OCI-LY3 (cell line): Measurements from ENCODE around the gene HABP2.

Experiments used
- H2AFZ ChIP-seq: fragments of 200-600, 300-600 bp; shearing (Covaris generic); 2 replicates; pipeline ENCODE4 v1.6.0; 2014; ENCODE audit warnings: antibody characterized with exemption, low read depth, low read length
- H3K27ac ChIP-seq: fragments of 200-600, 300-600 bp; sonication (generic); 2 replicates; pipeline ENCODE4 v1.5.1; 2014; ENCODE audit warnings: mild to moderate bottlenecking, low read length, moderate library complexity, mixed read lengths
- H3K27me3 ChIP-seq: fragments of 200-600, 300-600 bp; sonication (generic); 2 replicates; pipeline ENCODE4 v1.6.1; 2014; ENCODE audit warnings: low read depth, low read length, mixed read lengths
- H3K36me3 ChIP-seq: fragments of 200-600, 300-600 bp; sonication (generic); replicated peaks from 2 replicates; pipeline ENCODE3; 2014; ENCODE audit warnings: low read depth, low read length, mixed read lengths
- H3K4me1 ChIP-seq: fragments of 300-600, 200-600 bp; sonication (generic); 2 replicates; pipeline ENCODE4 v1.6.1; 2014; ENCODE audit warnings: low read length, mixed read lengths
- H3K4me2 ChIP-seq: fragments of 200-600, 300-600 bp; sonication (generic); 2 replicates; pipeline ENCODE4 v1.6.1; 2014; ENCODE audit warnings: low read length, mixed read lengths
- H3K4me3 ChIP-seq: fragments of 300-600, 200-600 bp; sonication (generic); 2 replicates; pipeline ENCODE4 v1.5.1; 2014; ENCODE audit warnings: antibody characterized with exemption, mild to moderate bottlenecking, low read length, moderate library complexity
- H3K79me2 ChIP-seq: fragments of 300-600, 200-600 bp; shearing (Covaris generic); 2 replicates; pipeline ENCODE4 v1.6.1; 2014; ENCODE audit warnings: mild to moderate bottlenecking, low read length, mixed read lengths
- H3K9ac ChIP-seq: fragments of 300-600, 200-600 bp; shearing (Covaris generic); 2 replicates; pipeline ENCODE4 v1.6.0; 2014; ENCODE audit warnings: mild to moderate bottlenecking, low read length, moderate library complexity
- H3K9me3 ChIP-seq: fragments of 200-600, 300-600 bp; shearing (Covaris generic); 2 replicates; pipeline ENCODE4 v1.6.1; 2014; ENCODE audit warnings: low read length, mixed read lengths; ENCODE audit not compliant: insufficient read depth
- H4K20me1 ChIP-seq: fragments of 200-600, 300-600 bp; sonication (generic); 2 replicates; pipeline ENCODE4 v1.6.1; 2016; ENCODE audit warnings: low read length, mixed read lengths; ENCODE audit not compliant: insufficient read depth
- CTCF ChIP-seq: fragments of 200-600, 300-600 bp; sonication (generic); IDR thresholded peaks from 2 replicates; pipeline ENCODE4 v1.5.1; 2014; ENCODE audit warnings: antibody characterized with exemption, low read length, low read depth
- EZH2phosphoT487 ChIP-seq: fragments of 200-600 bp; shearing (Covaris generic); IDR thresholded peaks from 2 replicates; pipeline ENCODE4 v1.6.1; 2018; ENCODE audit warnings: antibody characterized with exemption, mixed run types, low read depth

HABP2 gene

GRCh38 chr10:113522460-113522859 is 30.4 kb upstream of the HABP2 start:
- no peaks in the 10 kb centered on the region for H3K4me1 ChIP-seq
- H3K9ac ChIP-seq = no peak overlapping the region
- H4K20me1 ChIP-seq = no peaks in the 10 kb centered on the region
- no peaks in the 10 kb centered on the region for H3K79me2 ChIP-seq
- no peak for TF ChIP-seq CTCF
- no peak for TF ChIP-seq EZH2phosphoT487
- no peak overlapping the region for H3K4me3 ChIP-seq
- H3K36me3 ChIP-seq = no peaks in the 10 kb centered on the region
- no peaks in the 10 kb centered on the region for H3K9me3 ChIP-seq
- no peaks in the 10 kb centered on the region for H3K27me3 ChIP-seq
- H3K27ac ChIP-seq = no peak overlapping the region
- no peak overlapping the region for H2AFZ ChIP-seq
- H3K4me2 ChIP-seq = no peak overlapping the region

- Histone ChIP-seq H3K36me3 (no peaks in the 10 kb centered on the region), H3K27ac (no peak overlapping the region), H3K79me2 (no peaks in the 10 kb centered on the region), H3K4me1 (no peaks in the 10 kb centered on the region), H4K20me1 (no peaks in the 10 kb centered on the region), H3K9me3 (no peaks in the 10 kb centered on the region), H2AFZ (no peak overlapping the region), H3K4me2 (no peak overlapping the region), H3K4me3 (no peak overlapping the region), H3K27me3 (no peaks in the 10 kb centered on the region), H3K9ac (no peak overlapping the region)
- TF ChIP-seq CTCF (no peak), EZH2phosphoT487 (no peak)
These were observed 29.8 kb upstream of the HABP2 start for GRCh38 chr10:113523071-113523470.

- H3K27me3 ChIP-seq = no peaks in the 10 kb centered on the region
- TF ChIP-seq EZH2phosphoT487 (no peak), CTCF (no peak)
- H3K27ac ChIP-seq = no peak overlapping the region
- H3K36me3 ChIP-seq = no peaks in the 10 kb centered on the region
- H3K4me2 ChIP-seq = no peak overlapping the region
- H3K9ac ChIP-seq = no peak overlapping the region
- H3K4me3 ChIP-seq = no peak overlapping the region
- no peaks in the 10 kb centered on the region for H4K20me1 ChIP-seq
- no peaks in the 10 kb centered on the region for H3K9me3 ChIP-seq
- H3K4me1 ChIP-seq = no peaks in the 10 kb centered on the region
- no peaks in the 10 kb centered on the region for H3K79me2 ChIP-seq
- H2AFZ ChIP-seq = no peak overlapping the region
These were observed 29.2 kb upstream of the HABP2 start for GRCh38 chr10:113523628-113524027.

GRCh38 chr10:113524120-113524519 is 28.7 kb upstream of the HABP2 start:
- Histone ChIP-seq H3K36me3 (no peaks in the 10 kb centered on the region), H3K4me3 (no peak overlapping the region), H3K27me3 (no peaks in the 10 kb centered on the region), H3K79me2 (no peaks in the 10 kb centered on the region), H3K9me3 (no peaks in the 10 kb centered on the region), H3K27ac (no peak overlapping the region), H2AFZ (no peak overlapping the region), H3K9ac (no peak overlapping the region), H4K20me1 (no peaks in the 10 kb centered on the region), H3K4me1 (no peaks in the 10 kb centered on the region), H3K4me2 (no peak overlapping the region)
- TF ChIP-seq EZH2phosphoT487 = no peak
- TF ChIP-seq CTCF = no peak
